Colon (tissue), 2 donors: Measurements from ENCODE around the gene ACACB.

ENCODE experiments used
- FAIRE-seq: peaks from 2 replicates; lab custom pipeline; 2012; peaks lifted over from hg19 to GRCh38; lab: Jason Lieb, UNC
- donor health status: control.
- donor health status: control.

The ACACB gene

GRCh38 chr12:109256011-109256410, 139.6 kb downstream of the ACACB start:
- no peak for FAIRE-seq

DNA sequence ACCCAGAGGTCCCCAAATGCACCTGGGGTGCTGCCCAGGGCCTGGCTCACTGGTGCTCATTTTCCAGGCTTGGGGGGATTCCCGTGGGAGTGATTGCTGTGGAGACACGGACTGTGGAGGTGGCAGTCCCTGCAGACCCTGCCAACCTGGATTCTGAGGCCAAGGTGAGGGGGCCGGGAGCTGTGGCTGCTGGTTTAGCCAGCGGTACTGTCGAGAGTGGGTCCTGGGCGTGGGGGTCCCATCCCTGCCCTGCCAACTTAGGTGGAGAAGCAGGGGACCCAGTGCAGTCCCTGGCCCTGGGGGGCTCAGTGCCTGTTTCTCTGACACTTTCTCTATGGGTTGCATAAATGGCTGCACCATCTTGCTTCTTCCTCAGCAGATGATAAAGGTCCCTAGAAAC, 141.8 kb downstream of the ACACB start:
- no peak for FAIRE-seq

GRCh38 chr12:109258607-109259544, 142.5 kb downstream of the ACACB start:
- no peak for FAIRE-seq

DNA sequence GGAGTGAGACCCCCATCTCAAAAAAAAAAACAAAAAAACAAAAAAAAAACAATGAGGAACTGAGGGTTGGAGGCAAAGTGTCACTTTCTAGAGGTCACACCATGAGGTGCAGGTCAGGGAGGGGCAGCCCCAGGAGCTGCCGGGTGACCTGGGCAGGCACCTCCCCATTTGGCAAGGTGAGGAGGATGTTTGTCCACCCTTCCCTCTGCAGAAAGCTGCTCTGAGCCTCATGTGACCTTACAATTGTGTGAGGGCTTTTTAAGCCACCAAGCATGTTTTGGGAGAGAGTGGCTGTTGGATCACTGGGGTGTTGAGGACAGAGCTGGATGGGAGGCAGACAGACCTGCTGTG, 143.1 kb downstream of the ACACB start:
- FAIRE-seq = no peak

GRCh38 chr12:109261087-109261486, 144.7 kb downstream of the ACACB start:
- FAIRE-seq = no peak

GRCh38 chr12:109261939-109262338, 145.6 kb downstream of the ACACB start:
- no peak for FAIRE-seq

- FAIRE-seq = no peak
Observed at GRCh38 chr12:109263439-109263838, 147.1 kb downstream of the ACACB start.

GRCh38 chr12:109264095-109264942, 147.9 kb downstream of the ACACB start:
- FAIRE-seq = no peak

- no peak for FAIRE-seq
Observed at GRCh38 chr12:109264943-109265650, 148.7 kb downstream of the ACACB start.

GRCh38 chr12:109266106-109266879, 149.9 kb downstream of the ACACB start:
- no peak for FAIRE-seq

DNA sequence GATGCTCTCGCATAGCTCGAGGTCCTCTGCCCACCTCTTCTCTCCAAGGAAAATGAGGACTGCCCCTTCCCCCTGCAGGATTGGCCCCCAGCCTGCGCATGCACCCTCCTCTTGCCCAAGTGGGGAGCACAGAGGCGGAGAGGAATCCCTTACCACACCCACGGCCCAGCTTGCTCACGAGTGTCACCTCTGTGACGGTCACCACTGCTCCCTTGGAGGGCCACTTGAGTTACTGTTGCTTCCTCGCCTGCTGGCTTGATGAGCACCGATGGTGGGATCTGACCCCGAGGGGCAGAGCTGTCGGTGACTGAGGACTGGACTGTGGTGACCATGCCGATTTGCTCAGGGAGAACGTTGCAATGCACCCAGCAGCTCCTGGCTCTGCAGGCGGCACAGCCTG, 151.0 kb downstream of the ACACB start:
- FAIRE-seq = no peak

GRCh38 chr12:109268896-109269295, 152.5 kb downstream of the ACACB start:
- FAIRE-seq = no peak

GRCh38 chr12:109269428-109269827, 153.0 kb downstream of the ACACB start:
- FAIRE-seq = no peak

DNA sequence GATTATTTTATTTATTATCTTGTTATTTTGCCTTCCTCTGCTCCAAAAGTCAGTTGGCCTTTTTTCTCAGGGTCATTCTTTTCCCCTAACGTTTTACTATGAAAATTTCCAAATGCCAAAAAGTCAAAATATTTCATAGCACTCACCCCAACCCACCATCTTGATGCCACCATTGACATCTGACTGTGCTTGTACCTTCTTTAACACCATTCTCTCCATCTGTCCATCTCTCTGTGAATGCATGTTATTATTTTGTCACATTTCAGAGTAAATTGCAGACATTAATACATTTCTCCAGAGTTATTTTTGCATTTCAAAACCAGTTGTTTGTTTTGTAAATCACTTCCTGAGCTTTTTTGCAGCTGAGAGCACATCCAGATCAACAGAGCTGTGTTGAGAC, 154.1 kb downstream of the ACACB start:
- no peak for FAIRE-seq

DNA sequence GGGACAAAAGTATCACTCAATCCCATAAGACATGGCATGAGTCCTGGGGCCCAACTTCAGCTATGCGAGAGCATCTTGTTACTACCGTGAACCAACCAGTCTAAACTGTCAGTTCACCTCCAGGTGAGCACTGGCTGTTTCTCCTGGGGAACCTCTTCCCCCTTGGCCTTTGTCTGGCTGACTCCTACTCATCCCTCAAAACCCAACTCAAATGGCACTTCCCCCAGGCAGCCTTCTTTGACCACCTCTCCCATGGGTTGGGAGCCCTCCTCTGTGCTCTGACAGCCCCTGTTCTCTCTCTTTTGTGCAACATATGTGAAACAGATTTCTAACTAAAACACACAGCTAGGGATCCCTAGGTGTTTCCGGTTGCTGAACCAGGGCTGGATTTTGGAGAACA, 155.0 kb downstream of the ACACB start:
- FAIRE-seq = no peak

- FAIRE-seq = no peak
Observed at GRCh38 chr12:109273354-109273753, 157.0 kb downstream of the ACACB start.

GRCh38 chr12:109274381-109274780, 158.0 kb downstream of the ACACB start:
- no peak for FAIRE-seq

- no peak for FAIRE-seq
Observed at GRCh38 chr12:109275173-109275572, 158.8 kb downstream of the ACACB start.

GRCh38 chr12:109276160-109276559, 159.8 kb downstream of the ACACB start:
- no peak for FAIRE-seq

- FAIRE-seq = no peak
Observed at GRCh38 chr12:109277255-109277898, 161.0 kb downstream of the ACACB start.
